ENCODE data around the gene USP9X. TPM values are rescaled to one million over a fixed set of nuclear protein-coding genes. Genes with fewer than 3 reads are reported as not detected.

The USP9X gene
- total RNA-seq, 2 experiments from 2014 or later = 45.5 to 57.5 TPM

DNA sequence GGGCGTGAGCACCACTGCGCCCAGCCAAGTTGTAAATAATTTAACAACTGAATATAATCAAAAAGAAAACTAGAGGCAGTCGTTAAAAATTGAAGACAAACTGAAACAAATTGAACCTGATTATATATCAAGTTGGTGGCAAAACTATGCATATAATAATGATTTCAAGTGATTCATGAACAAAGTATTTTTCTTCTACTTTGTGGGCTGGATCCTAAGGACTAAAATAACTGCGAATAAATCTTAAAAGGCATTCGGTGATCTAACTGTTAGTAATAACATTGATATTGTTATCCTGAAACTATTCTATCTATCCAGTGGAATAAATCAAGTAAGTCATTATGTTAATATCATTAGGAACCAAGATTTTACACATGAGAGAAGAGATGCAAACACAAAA lies 21.2 kb upstream of the USP9X start:
- H3K9me3 Mint-ChIP-seq = no peaks in the 10 kb centered on the region
- DNase-seq = no peak

GRCh38 chrX:41066391-41066790 lies 18.9 kb upstream of the USP9X start:
- Mint-ChIP-seq H3K27me3 (no peaks in the 10 kb centered on the region), H3K27ac (no peak overlapping the region), H3K9me3 (no peaks in the 10 kb centered on the region), H3K36me3 (ENCODE audit: low read depth) (no peaks in the 10 kb centered on the region), H3K4me1 (no peaks in the 10 kb centered on the region), H3K4me3 (no peak overlapping the region)
- CTCF ChIA-PET = no interaction called here
- no peak for DNase-seq
- POLR2A ChIA-PET = no interaction called here

More for the DNA sequence above, 21.2 kb upstream of the USP9X start:
- no peak overlapping the region for H3K27ac Mint-ChIP-seq
- no peaks in the 10 kb centered on the region for H3K36me3 Mint-ChIP-seq (ENCODE audit: low read depth)
- H3K4me3 Mint-ChIP-seq = no peak overlapping the region
- ChIA-PET CTCF (no interaction called here), POLR2A (no interaction called here)
- H3K4me1 Mint-ChIP-seq = no peaks in the 10 kb centered on the region
- H3K27me3 Mint-ChIP-seq = no peaks in the 10 kb centered on the region

DNA sequence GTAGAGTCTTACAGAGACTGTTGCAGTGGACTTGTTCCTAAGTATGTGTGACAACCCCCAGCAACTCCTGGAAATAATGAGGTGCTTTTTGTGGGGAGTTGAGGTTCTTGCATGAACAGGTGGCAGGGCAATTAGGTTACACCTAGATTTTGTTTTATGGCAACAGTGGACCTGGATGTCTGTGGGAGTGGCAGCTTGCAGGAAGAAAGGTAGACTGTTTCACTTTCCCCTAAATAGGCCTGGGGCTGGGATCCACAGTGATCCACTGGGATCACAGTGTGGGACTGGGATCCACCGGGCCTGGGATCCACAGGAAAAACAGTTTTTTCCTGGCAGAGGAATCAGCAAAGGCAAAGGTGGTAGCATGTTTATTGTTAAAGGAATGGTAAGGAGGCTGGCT lies 18.3 kb upstream of the USP9X start:
- POLR2A ChIA-PET = no interaction called here
- Mint-ChIP-seq H3K4me3 (no peak overlapping the region), H3K4me1 (no peaks in the 10 kb centered on the region), H3K9me3 (no peaks in the 10 kb centered on the region), H3K27me3 (no peaks in the 10 kb centered on the region), H3K36me3 (ENCODE audit: low read depth) (no peaks in the 10 kb centered on the region), H3K27ac (no peak overlapping the region)
- CTCF ChIA-PET = no interaction called here
- DNase-seq = no peak

DNA sequence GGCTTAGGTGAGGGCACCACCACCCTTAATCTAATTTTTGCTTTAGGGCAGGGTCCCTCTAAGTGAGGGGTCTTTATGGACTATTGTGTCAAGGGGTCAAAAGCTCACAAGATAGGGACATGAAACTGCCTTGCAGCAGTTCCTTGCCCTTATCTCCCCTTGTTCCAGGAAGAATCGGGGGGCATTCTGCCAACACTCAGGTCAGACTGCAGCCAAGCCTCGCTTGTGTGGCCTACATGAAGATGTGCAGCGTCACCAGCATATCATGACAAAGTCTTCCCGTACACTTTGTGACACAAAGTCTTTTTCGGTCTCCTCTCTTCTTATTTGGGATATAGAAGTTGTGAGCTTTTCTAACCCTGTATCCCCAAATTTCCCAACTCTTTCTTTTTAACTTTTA lies 17.5 kb upstream of the USP9X start:
- Mint-ChIP-seq H3K4me1 (no peaks in the 10 kb centered on the region), H3K9me3 (no peaks in the 10 kb centered on the region), H3K27me3 (no peaks in the 10 kb centered on the region), H3K27ac (peak overlapping the region; percentile 54), H3K36me3 (ENCODE audit: low read depth) (no peaks in the 10 kb centered on the region), H3K4me3 (no peak overlapping the region)
- ChIA-PET POLR2A (no interaction called here), CTCF (no interaction called here)
- no peak for DNase-seq

GRCh38 chrX:41076742-41077141 lies 8.5 kb upstream of the USP9X start:
- Mint-ChIP-seq H3K4me1 (no peaks in the 10 kb centered on the region), H3K27ac (no peak overlapping the region), H3K9me3 (no peaks in the 10 kb centered on the region), H3K4me3 (no peak overlapping the region), H3K36me3 (ENCODE audit: low read depth) (no peaks in the 10 kb centered on the region), H3K27me3 (peaks cover 1% of the 10 kb centered on the region)
- no peak for DNase-seq
- POLR2A ChIA-PET = no interaction called here
- CTCF ChIA-PET = no interaction called here

DNA sequence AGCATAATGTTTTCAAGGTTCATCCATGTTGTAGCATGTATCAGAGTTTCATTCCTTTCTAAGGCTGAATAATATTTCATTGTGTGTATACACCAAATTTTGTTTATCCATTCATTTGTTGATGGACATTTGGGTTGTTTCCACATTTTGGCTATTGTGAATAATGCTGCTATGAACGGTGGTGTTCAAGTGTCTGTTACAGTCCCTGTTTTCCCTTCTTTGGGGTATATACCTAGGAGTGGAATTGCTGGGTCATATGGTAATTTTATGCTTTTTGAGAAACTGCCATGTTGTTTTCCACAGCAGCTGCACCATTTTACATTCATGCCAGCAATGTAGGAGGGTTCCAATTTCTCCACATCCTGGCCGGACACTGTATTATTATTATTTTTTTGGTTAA lies 3.4 kb upstream of the USP9X start:
- Mint-ChIP-seq H3K27ac (no peak overlapping the region), H3K27me3 (peaks cover 1% of the 10 kb centered on the region), H3K4me1 (peaks cover 9% of the 10 kb centered on the region), H3K36me3 (ENCODE audit: low read depth) (no peaks in the 10 kb centered on the region), H3K9me3 (no peaks in the 10 kb centered on the region), H3K4me3 (no peak overlapping the region)
- CTCF ChIA-PET = no interaction called here
- no peak for DNase-seq
- POLR2A ChIA-PET = no interaction called here

GRCh38 chrX:41082783-41083182 lies 2.5 kb upstream of the USP9X start:
- Mint-ChIP-seq H3K9me3 (no peaks in the 10 kb centered on the region), H3K4me3 (no peak overlapping the region), H3K27me3 (peaks cover 1% of the 10 kb centered on the region), H3K36me3 (ENCODE audit: low read depth) (peaks cover 2% of the 10 kb centered on the region), H3K4me1 (peaks cover 11% of the 10 kb centered on the region), H3K27ac (peak overlapping the region; percentile 25)
- POLR2A ChIA-PET = no interaction called here
- CTCF ChIA-PET = interaction anchor here (0.6 to 0.7 kb wide), 2 partner anchors 10 to 243 kb away, joined by 3 read pairs; no protein-coding TSS in a partner anchor
- no peak for DNase-seq

GRCh38 chrX:41084044-41084892 lies 977 bp upstream of the USP9X start:
- POLR2A ChIA-PET = interaction anchor here (0.5 kb wide), 1 partner anchor 107 kb away, joined by 3 read pairs; no protein-coding TSS in a partner anchor
- Mint-ChIP-seq H3K27ac (peak overlapping the region; percentile 100), H3K9me3 (no peaks in the 10 kb centered on the region), H3K4me3 (peak overlapping the region; percentile 90), H3K36me3 (ENCODE audit: low read depth) (peaks cover 14% of the 10 kb centered on the region), H3K4me1 (peaks cover 23% of the 10 kb centered on the region), H3K27me3 (peaks cover 1% of the 10 kb centered on the region)
- CTCF ChIA-PET = interaction anchor here (1.1 to 2.2 kb wide), 2 partner anchors 31 to 80 kb away, joined by 3 to 11 read pairs; no protein-coding TSS in a partner anchor
- peak; percentile 94 for DNase-seq

GRCh38 chrX:41085512-41085877 lies 250 bp downstream of the USP9X start:
- Mint-ChIP-seq H3K9me3 (no peaks in the 10 kb centered on the region), H3K4me3 (peak overlapping the region; percentile 90), H3K27me3 (no peaks in the 10 kb centered on the region), H3K4me1 (peaks cover 31% of the 10 kb centered on the region), H3K27ac (peak overlapping the region; percentile 100), H3K36me3 (ENCODE audit: low read depth) (peaks cover 18% of the 10 kb centered on the region)
- POLR2A ChIA-PET = interaction anchor here (1.6 kb wide), 1 partner anchor 31 kb away, joined by 3 read pairs; no protein-coding TSS in a partner anchor
- DNase-seq = peak; percentile 72
- CTCF ChIA-PET = interaction anchor here (0.6 to 2.2 kb wide), 6 partner anchors 14 to 442 kb away, joined by 3 to 11 read pairs (median 4); no protein-coding TSS in a partner anchor

GRCh38 chrX:41085878-41086626 lies 807 bp downstream of the USP9X start:
- POLR2A ChIA-PET = interaction anchor here (1.6 kb wide), 1 partner anchor 31 kb away, joined by 3 read pairs; no protein-coding TSS in a partner anchor
- peak overlapping the region; percentile 90 for H3K4me3 Mint-ChIP-seq
- DNase-seq = peak; percentile 33
- H3K27ac Mint-ChIP-seq = peak overlapping the region; percentile 100
- H3K4me1 Mint-ChIP-seq = peaks cover 36% of the 10 kb centered on the region
- CTCF ChIA-PET = interaction anchor here (0.7 to 2.2 kb wide), 4 partner anchors 13 to 443 kb away, joined by 3 to 11 read pairs (median 3); no protein-coding TSS in a partner anchor
- no peaks in the 10 kb centered on the region for H3K27me3 Mint-ChIP-seq
- H3K36me3 Mint-ChIP-seq (ENCODE audit: low read depth) = peaks cover 18% of the 10 kb centered on the region
- H3K9me3 Mint-ChIP-seq = no peaks in the 10 kb centered on the region

DNA sequence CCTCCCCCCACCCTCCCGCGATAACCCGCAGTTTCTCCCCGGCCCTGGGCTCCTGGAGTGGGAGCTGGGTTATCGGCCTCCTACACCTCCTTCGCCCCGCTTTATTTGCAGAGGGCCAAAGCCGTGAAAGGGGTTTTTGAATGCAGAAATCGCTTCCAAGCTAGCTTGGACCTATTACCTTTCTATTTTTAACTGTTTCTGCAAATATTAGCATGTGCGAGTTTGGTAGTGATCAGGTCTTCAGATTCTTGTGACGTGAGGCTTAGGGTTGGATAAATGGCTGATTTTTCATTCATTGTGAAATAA lies 1.3 kb downstream of the USP9X start:
- POLR2A ChIA-PET = interaction anchor here (1.6 kb wide), 1 partner anchor 30 kb away, joined by 3 read pairs; no protein-coding TSS in a partner anchor
- peaks cover 18% of the 10 kb centered on the region for H3K36me3 Mint-ChIP-seq (ENCODE audit: low read depth)
- CTCF ChIA-PET = interaction anchor here (1.1 to 2.2 kb wide), 3 partner anchors 13 to 28 kb away, joined by 3 to 11 read pairs (median 3); no protein-coding TSS in a partner anchor
- H3K4me3 Mint-ChIP-seq = peak overlapping the region; percentile 90
- H3K27me3 Mint-ChIP-seq = no peaks in the 10 kb centered on the region
- H3K9me3 Mint-ChIP-seq = no peaks in the 10 kb centered on the region
- no peak for DNase-seq
- H3K27ac Mint-ChIP-seq = peak overlapping the region; percentile 91
- H3K4me1 Mint-ChIP-seq = peaks cover 39% of the 10 kb centered on the region

DNA sequence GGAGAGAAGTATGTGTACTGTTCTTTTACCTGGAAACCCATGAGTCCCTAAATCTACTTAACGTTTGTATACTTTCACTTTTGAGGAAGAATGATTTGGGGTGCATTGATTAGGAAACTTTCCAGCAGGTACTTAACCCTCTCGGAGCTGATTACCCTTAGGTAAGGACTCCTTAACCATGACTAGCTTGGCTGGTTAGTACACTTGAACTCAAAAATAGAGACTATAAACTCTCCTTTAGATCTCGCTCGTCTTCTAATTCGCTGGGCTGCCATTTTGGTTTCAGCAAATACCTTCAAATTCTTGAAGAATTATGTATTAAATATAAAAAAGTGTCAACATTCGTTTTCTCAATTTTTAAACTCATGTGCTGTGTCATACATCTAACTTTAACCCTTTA lies 2.0 kb downstream of the USP9X start:
- Mint-ChIP-seq H3K9me3 (no peaks in the 10 kb centered on the region), H3K4me1 (peaks cover 45% of the 10 kb centered on the region), H3K4me3 (peak overlapping the region; percentile 90), H3K27me3 (no peaks in the 10 kb centered on the region), H3K27ac (peak overlapping the region; percentile 91), H3K36me3 (ENCODE audit: low read depth) (peaks cover 18% of the 10 kb centered on the region)
- no peak for DNase-seq
- ChIA-PET POLR2A (no interaction called here), CTCF (interaction anchor here (1.1 kb wide), 1 partner anchor 23 kb away, joined by 3 read pairs; no protein-coding TSS in a partner anchor)

All from activated CD4-positive, alpha-beta T cell treated with anti-CD3 and anti-CD28 coated beads, Interleukin-2, amount 10 ng/mL, durations not matched to agents 7 days and 5 days (primary cell).